Heart left ventricle (tissue), 16 donors: ENCODE results near the gene TMEM213. TPM values are rescaled to one million over a fixed set of nuclear protein-coding genes. Genes with fewer than 3 reads are reported as not detected.

Experiments
- ATAC-seq, 4 donors: fragments of 200-7000 bp; cut with Tn5 transposase; one replicate each; pipeline ENCODE4 v1.9.1; 2020 to 2022; ENCODE audit warnings: moderate library complexity in 4 of 4, mild to moderate bottlenecking in 3 of 4, moderate number of reproducible peaks in 1 of 4
- DNase-seq, 5 donors: peaks; one replicate each; pipeline ENCODE4 v3.0.0-alpha.2; 2020
- H3K27ac ChIP-seq, 12 donors: fragments of 200-600 bp; sonication (generic) in 4 of 12; one replicate each; pipeline versions ENCODE4 v1.5.0 to v1.8.0; 2016 to 2022; ENCODE audit warnings: mild to moderate bottlenecking in 2 of 12
- H3K27me3 ChIP-seq, 9 donors: fragments of 200-600 bp; sonication (generic) in 2 of 9; one replicate each; pipeline versions ENCODE4 v1.5.1 to v1.8.0; 2016 to 2022; ENCODE audit warnings: mild to moderate bottlenecking in 3 of 9
- H3K36me3 ChIP-seq, 9 donors: fragments of 200-600 bp; sonication (generic) in 2 of 9; one replicate each; pipeline versions ENCODE4 v1.5.0 to v1.8.0; 2018 to 2022; ENCODE audit warnings: mild to moderate bottlenecking in 2 of 9
- H3K4me1 ChIP-seq, 12 donors: fragments of 200-600 bp; sonication (generic) in 4 of 12; one replicate each; pipeline versions ENCODE4 v1.5.0 to v1.8.0; 2016 to 2022; ENCODE audit warnings: mild to moderate bottlenecking in 3 of 12
- H3K4me3 ChIP-seq, 12 donors: fragments of 200-600 bp; sonication (generic) in 4 of 12; one replicate each; pipeline versions ENCODE4 v1.5.0 to v1.8.0; 2017 to 2022; ENCODE audit warnings: mild to moderate bottlenecking in 9 of 12, moderate library complexity in 4 of 12
- H3K9me3 ChIP-seq, 12 donors: fragments of 200-600 bp; sonication (generic) in 4 of 12; one replicate each; pipeline versions ENCODE4 v1.5.0 to v1.8.0; 2016 to 2022; ENCODE audit warnings: mild to moderate bottlenecking in 1 of 12
- POLR2A ChIP-seq, 2 donors: fragments of 450-650 bp; IDR thresholded peaks; one replicate each; pipeline ENCODE4 v1.6.1; 2017; ENCODE audit warnings: antibody characterized with exemption in 2 of 2, mild to moderate bottlenecking in 2 of 2, moderate library complexity in 2 of 2
- WGBS, 4 donors: extraction: QIAGEN DNeasy Blood & Tissue Kit in 2 of 4; methylation state at CpG; one replicate each; pipeline versions ENCODE4 v1.1.5 to v1.1.7; 2013 to 2018; 5-methylcytosine and 5-hydroxymethylcytosine counted together
- intact Hi-C, 10 donors: fragments of 100-400 bp; cut with DNase I; formaldehyde crosslinking; loops; one replicate each; pipeline versions ENCODE4 v1.11.1 to v1.14.2; 2022
- polyA plus RNA-seq, 2 donors: library from polyadenylated mRNA; stranded (reverse); fragments of 200-250 nt; gene quantifications; one replicate each; pipeline ENCODE4 v1.2.3, GENCODE V29; 2013
- total RNA-seq, 9 donors: library from RNA; depleted of rRNA in 2 of 9; stranded (reverse); fragments of >200 nt in 2 of 9; fragmentation: NEBNext Ultra II Directional in 3 of 9; extraction: Animal tissue kit (Norgen Biotek cat#: 25700) in 3 of 9; gene quantifications; one replicate each; pipeline versions ENCODE4 v1.1.0 to v1.2.4, GENCODE V29; 2016 to 2023
- TF ChIP-seq, protein P1 (sequence below), 12 donors: fragments of 200-600 bp; sonication (generic) in 4 of 12; IDR thresholded peaks; one replicate each; pipeline versions ENCODE4 v1.5.0 to v1.8.0; 2018 to 2022; ENCODE audit warnings: antibody characterized with exemption in 12 of 12, mild to moderate bottlenecking in 5 of 12
- donor health status: ischemic (EF 13 %, LVEDD 7.1; RV severe dilation, severe dysfunction).
- donor health status: healthy with polysubstance abuse.
- donor health status: DM: no; HTN: yes; CAD: no.
- donor health status: DM: no; HTN: no; CAD: no.
- donor health status: ischemic (EF 25% LVEDD 6.9; RV normal size, moderate dysfunction).
- donor health status: ischemic (EF 25% LVEDD 5.7; RV mildly dilated, moderate dysfunction).
- donor health status: healthy.
- donor health status: DM: yes; HTN: yes; CAD: no.
- donor health status: ischemic (EF 35%, LVEDD 5.7; RV mildly dilated, moderate dysfunction).
- donor health status: nonischemic (EF 11% LVEDD 7.7; RV severe dilation, severe dysfunction).
- donor health status: DM: yes; HTN: yes; CAD: no.
- donor health status: PGD.
- donor health status: ischemic (EF 29% LVEDD 5.4; RV normal size, mild dysfunction).
- donor health status: nonischemic (EF 23%, LVEDD 6.1; RV moderate dilation, normal function).

TMEM213 gene
- total and polyA plus RNA-seq, 11 donors = not detected

DNA sequence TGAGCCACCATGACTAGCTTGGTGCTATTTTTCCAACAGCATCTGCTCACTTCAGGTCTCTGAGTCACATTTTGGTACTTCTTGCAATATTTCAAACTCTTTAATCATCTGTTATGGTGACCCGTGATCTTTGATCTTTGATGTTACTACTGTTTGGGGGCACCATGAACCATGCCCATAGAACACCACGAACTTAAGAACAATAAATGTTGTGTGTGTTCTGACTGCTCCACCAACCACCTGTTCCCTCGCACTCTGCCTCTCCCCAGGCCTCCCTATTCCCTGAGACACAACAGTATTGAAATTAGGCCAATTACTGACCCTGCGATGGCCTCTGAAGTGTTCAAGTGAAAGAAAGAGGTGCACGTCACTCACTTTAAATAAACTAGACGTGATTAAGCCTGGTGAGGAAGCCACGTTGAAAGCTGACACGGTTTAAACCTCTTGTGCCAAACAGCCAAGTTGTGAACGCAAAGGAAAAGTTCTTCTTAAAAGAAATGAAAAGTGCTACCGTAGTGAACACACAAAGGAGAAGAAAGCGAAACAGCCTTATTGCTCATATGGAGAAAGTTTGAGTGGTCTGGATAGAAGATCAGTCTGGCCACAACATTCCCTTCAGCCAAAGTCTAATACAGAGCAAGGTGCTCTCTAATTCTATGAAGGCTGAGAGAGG, 27.4 kb downstream of the TMEM213 start:
- DNase-seq = no peak
- Histone ChIP-seq H3K27ac (no peak overlapping the region), H3K27me3 (no peaks in the 10 kb centered on the region), H3K4me3 (no peak overlapping the region), H3K9me3 (peaks cover 0 to 5% (median 0%) of the 10 kb centered on the region in 12 donors), H3K4me1 (no peaks in the 10 kb centered on the region), H3K36me3 (no peaks in the 10 kb centered on the region)
- no peak for ATAC-seq
- WGBS, 4 donors = 88 to 93% (median 93%) methylated on average over 11 of the region's 11 CpGs
- intact Hi-C loops = no loop called here
- TF ChIP-seq, protein P1, sequence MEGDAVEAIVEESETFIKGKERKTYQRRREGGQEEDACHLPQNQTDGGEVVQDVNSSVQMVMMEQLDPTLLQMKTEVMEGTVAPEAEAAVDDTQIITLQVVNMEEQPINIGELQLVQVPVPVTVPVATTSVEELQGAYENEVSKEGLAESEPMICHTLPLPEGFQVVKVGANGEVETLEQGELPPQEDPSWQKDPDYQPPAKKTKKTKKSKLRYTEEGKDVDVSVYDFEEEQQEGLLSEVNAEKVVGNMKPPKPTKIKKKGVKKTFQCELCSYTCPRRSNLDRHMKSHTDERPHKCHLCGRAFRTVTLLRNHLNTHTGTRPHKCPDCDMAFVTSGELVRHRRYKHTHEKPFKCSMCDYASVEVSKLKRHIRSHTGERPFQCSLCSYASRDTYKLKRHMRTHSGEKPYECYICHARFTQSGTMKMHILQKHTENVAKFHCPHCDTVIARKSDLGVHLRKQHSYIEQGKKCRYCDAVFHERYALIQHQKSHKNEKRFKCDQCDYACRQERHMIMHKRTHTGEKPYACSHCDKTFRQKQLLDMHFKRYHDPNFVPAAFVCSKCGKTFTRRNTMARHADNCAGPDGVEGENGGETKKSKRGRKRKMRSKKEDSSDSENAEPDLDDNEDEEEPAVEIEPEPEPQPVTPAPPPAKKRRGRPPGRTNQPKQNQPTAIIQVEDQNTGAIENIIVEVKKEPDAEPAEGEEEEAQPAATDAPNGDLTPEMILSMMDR (IDR thresholded peaks at IDR 0.05) = no peak
- TF ChIP-seq POLR2A (IDR thresholded peaks at IDR 0.05) = no peak

DNA sequence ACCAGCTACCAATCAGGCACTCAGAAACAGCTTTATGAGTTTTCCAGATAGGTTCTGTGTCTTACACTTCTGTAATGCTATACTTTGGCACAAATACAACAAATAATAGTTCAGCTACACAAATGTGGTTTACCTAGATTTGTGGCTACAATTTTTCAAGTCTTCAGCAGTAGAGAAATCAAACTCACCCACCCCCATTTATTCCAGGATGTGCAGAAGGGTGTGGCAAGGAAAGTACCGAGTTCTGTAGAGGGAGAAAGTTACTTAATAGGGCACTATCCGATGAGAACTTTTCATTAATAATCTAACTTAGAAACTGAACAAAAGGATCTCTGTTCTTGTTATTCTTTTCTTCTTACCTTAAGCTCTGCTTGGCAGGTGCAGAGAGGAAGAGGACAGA, 30.5 kb downstream of the TMEM213 start:
- TF ChIP-seq, protein P1 (IDR thresholded peaks at IDR 0.05) = no peak
- TF ChIP-seq POLR2A (IDR thresholded peaks at IDR 0.05) = no peak
- H3K9me3 ChIP-seq = peaks cover 0 to 5% (median 0%) of the 10 kb centered on the region in 12 donors
- no peaks in the 10 kb centered on the region for H3K36me3 ChIP-seq
- no peak overlapping the region for H3K4me3 ChIP-seq
- ATAC-seq (no peak), DNase-seq (no peak)
- no peaks in the 10 kb centered on the region for H3K4me1 ChIP-seq
- intact Hi-C loops = no loop called here
- 52 to 68% (median 60%) methylated on average over 2 of the region's 2 CpGs for WGBS, 4 donors
- H3K27ac ChIP-seq = no peak overlapping the region
- H3K27me3 ChIP-seq = no peaks in the 10 kb centered on the region

DNA sequence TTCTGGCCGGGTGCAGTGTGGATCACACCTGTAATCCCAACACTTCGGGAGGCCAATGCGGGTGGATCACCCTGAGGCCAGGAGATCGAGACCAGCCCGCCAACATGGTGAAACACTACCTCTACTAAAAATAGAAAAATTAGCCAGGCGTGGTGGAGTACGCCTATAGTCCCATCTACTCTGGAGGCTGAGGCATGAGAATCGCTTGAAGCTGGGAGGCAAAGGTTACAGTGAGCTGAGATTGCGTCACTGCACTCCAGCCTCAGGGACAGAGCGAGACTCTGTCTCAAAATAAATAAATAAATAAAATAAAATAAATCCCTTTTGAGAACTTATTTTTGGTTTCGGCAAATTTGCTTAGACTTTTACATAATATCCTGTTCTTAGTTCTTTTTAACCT, 31.5 kb downstream of the TMEM213 start:
- WGBS, 4 donors = 87 to 97% (median 92%) methylated on average over 11 of the region's 11 CpGs
- intact Hi-C loops = no loop called here
- ATAC-seq (no peak), DNase-seq (no peak)
- Histone ChIP-seq H3K27ac (no peak overlapping the region), H3K36me3 (no peaks in the 10 kb centered on the region), H3K4me3 (no peak overlapping the region), H3K4me1 (no peaks in the 10 kb centered on the region), H3K9me3 (peaks cover 0 to 5% (median 0%) of the 10 kb centered on the region in 12 donors), H3K27me3 (no peaks in the 10 kb centered on the region)
- no peak for TF ChIP-seq POLR2A (IDR thresholded peaks at IDR 0.05)
- TF ChIP-seq, protein P1 (IDR thresholded peaks at IDR 0.05) = no peak

DNA sequence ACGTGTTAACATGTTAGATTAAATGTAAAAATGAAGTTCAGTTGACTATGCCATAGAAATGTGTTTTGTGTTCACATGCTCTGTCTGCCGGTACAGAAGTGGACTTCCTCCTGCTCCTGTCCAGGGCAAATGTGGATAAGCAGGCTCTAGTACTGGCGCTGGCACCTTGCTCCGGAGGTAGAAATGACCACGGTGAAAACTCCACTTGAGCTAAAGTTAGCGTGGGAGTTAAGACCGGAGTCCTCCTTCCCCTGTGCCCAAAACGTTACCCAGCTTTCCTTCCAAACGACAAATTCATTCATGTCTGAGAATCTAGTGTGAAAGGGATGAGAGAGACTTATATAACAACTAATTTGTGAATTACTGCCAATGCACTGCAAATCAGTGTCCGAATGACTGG, 35.2 kb downstream of the TMEM213 start:
- intact Hi-C loops = no loop called here

More for the DNA sequence above, 35.2 kb downstream of the TMEM213 start:
- Histone ChIP-seq H3K4me1 (peaks cover 0 to 8% (median 0%) of the 10 kb centered on the region in 12 donors), H3K9me3 (no peaks in the 10 kb centered on the region), H3K36me3 (no peaks in the 10 kb centered on the region), H3K4me3 (no peak overlapping the region), H3K27ac (no peak overlapping the region), H3K27me3 (no peaks in the 10 kb centered on the region)
- ATAC-seq = no peak
- DNase-seq = no peak
- 80 to 92% (median 90%) methylated on average over 10 of the region's 10 CpGs for WGBS, 4 donors
- TF ChIP-seq, protein P1 (IDR thresholded peaks at IDR 0.05) = no peak
- no peak for TF ChIP-seq POLR2A (IDR thresholded peaks at IDR 0.05)
